GM23248 (cell line): ENCODE measurements around the gene ABCC12. TPM values are rescaled to one million over a fixed set of nuclear protein-coding genes. Genes with fewer than 3 reads are reported as not detected.

Source experiments
- DNase-seq: peaks from one replicate; pipeline ENCODE4 v3.0.0-alpha.2; 2015
- H2AFZ ChIP-seq: fragments of 200-600 bp; sonication (generic); 2 replicates; pipeline ENCODE4 v1.6.1; 2016; ENCODE audit warnings: antibody characterized with exemption
- H3F3A ChIP-seq: fragments of 200-600 bp; sonication (generic); 2 replicates; pipeline ENCODE4 v1.6.1; 2016; ENCODE audit warnings: mild to moderate bottlenecking, antibody characterized with exemption, mixed run types; ENCODE audit not compliant: insufficient read depth
- H3K27ac ChIP-seq: fragments of 200-600 bp; sonication (generic); 2 replicates; pipeline ENCODE4 v1.5.1; 2016; ENCODE audit warnings: mild to moderate bottlenecking
- H3K27me3 ChIP-seq: fragments of 200-600 bp; sonication (generic); replicated peaks from 2 replicates; pipeline ENCODE4 v1.6.1; 2016; ENCODE audit warnings: mild to moderate bottlenecking; ENCODE audit not compliant: insufficient read depth
- H3K36me3 ChIP-seq: fragments of 200-600 bp; sonication (generic); 2 replicates; pipeline ENCODE4 v1.6.1; 2016; ENCODE audit warnings: low read depth, mild to moderate bottlenecking
- H3K4me1 ChIP-seq: fragments of 200-600 bp; sonication (generic); 2 replicates; pipeline ENCODE4 v1.6.1; 2016; ENCODE audit warnings: mild to moderate bottlenecking; ENCODE audit not compliant: insufficient read depth
- H3K4me2 ChIP-seq: fragments of 200-600 bp; sonication (generic); one replicate; pipeline ENCODE4 v1.6.1; 2016; ENCODE audit warnings: mild to moderate bottlenecking; ENCODE audit not compliant: unreplicated experiment
- H3K4me3 ChIP-seq: fragments of 200-600 bp; sonication (generic); 2 replicates; pipeline ENCODE4 v1.5.1; 2016; ENCODE audit warnings: mild to moderate bottlenecking
- H3K79me2 ChIP-seq: fragments of 200-600 bp; sonication (generic); 2 replicates; pipeline ENCODE4 v1.6.1; 2016; ENCODE audit warnings: mild to moderate bottlenecking; ENCODE audit not compliant: insufficient read depth
- H3K9ac ChIP-seq: fragments of 200-600 bp; sonication (generic); 2 replicates; pipeline ENCODE4 v1.6.1; 2016; ENCODE audit warnings: mild to moderate bottlenecking
- H3K9me2 ChIP-seq: fragments of 200-600 bp; sonication (generic); 2 replicates; pipeline ENCODE4 v1.6.1; 2016; ENCODE audit warnings: mixed run types, mild to moderate bottlenecking, moderate library complexity; ENCODE audit not compliant: insufficient read depth
- H3K9me3 ChIP-seq: fragments of 200-600 bp; sonication (generic); one replicate; pipeline ENCODE4 v1.6.1; 2017; ENCODE audit warnings: low read depth
- H4K20me1 ChIP-seq: fragments of 200-600 bp; sonication (generic); 2 replicates; pipeline ENCODE4 v1.6.0; 2016; ENCODE audit not compliant: insufficient read depth
- EZH2 ChIP-seq: fragments of 200-600 bp; sonication (generic); IDR thresholded peaks from 2 replicates; pipeline ENCODE4 v1.6.1; 2018; ENCODE audit warnings: antibody characterized with exemption, mild to moderate bottlenecking; ENCODE audit not compliant: insufficient read depth, poor library complexity, severe bottlenecking
- EZH2phosphoT487 ChIP-seq: fragments of 200-600 bp; sonication (generic); IDR thresholded peaks from 2 replicates; pipeline ENCODE4 v1.6.1; 2018; ENCODE audit warnings: antibody characterized with exemption, moderate library complexity, mild to moderate bottlenecking, low read depth; ENCODE audit not compliant: insufficient read depth
- WGBS, 2 experiments: methylation state at CpG; one replicate each; pipeline ENCODE4 v1.1.6; 2015 to 2017; ENCODE audit warnings: low lambda C conversion rate in 2 of 2, low coverage in 1 of 2; ENCODE audit errors: missing lambda C conversion rate in 2 of 2; 5-methylcytosine and 5-hydroxymethylcytosine counted together
- in situ Hi-C: fragments of 300-500 bp; cut with MboI; formaldehyde crosslinking; loops from 2 replicates; pipeline ENCODE4 v1.15.0; 2020
- polyA plus RNA-seq: library from polyadenylated mRNA; unstranded; fragments of >200 nt; fragmentation: Nextera tagmentation; extraction: Ambion mirVana; gene quantifications from 2 replicates; pipeline ENCODE4 v1.2.1, GENCODE V29; 2016
- total RNA-seq: library from RNA; depleted of rRNA; stranded (reverse); fragments of >200 nt; shearing (Covaris generic); gene quantifications from 2 replicates; pipeline ENCODE4 v1.2.3, GENCODE V29; 2014

The ABCC12 gene
- total and polyA plus RNA-seq, 2 experiments from 2014 or later = not detected

GRCh38 chr16:48197294-48197693 lies 41.5 kb upstream of the ABCC12 start:
- TF ChIP-seq EZH2 (no peak), EZH2phosphoT487 (no peak)
- no peaks in the 10 kb centered on the region for H3K36me3 ChIP-seq
- no peak overlapping the region for H3K4me2 ChIP-seq
- H3K79me2 ChIP-seq = no peaks in the 10 kb centered on the region
- no peak for DNase-seq
- H3F3A ChIP-seq = no peaks in the 10 kb centered on the region
- H3K9me2 ChIP-seq = no peaks in the 10 kb centered on the region
- H4K20me1 ChIP-seq = no peaks in the 10 kb centered on the region
- no peak overlapping the region for H3K27ac ChIP-seq
- no peaks in the 10 kb centered on the region for H3K27me3 ChIP-seq
- H3K9me3 ChIP-seq = no peaks in the 10 kb centered on the region
- WGBS, 2 experiments = 42 to 44% methylated on average over 3 of the region's 3 CpGs
- in situ Hi-C loops = no loop called here
- no peak overlapping the region for H3K4me3 ChIP-seq
- H2AFZ ChIP-seq = no peak overlapping the region
- no peak overlapping the region for H3K9ac ChIP-seq
- no peaks in the 10 kb centered on the region for H3K4me1 ChIP-seq

GRCh38 chr16:48194828-48195556 lies 39.2 kb upstream of the ABCC12 start:
- no peak for TF ChIP-seq EZH2
- TF ChIP-seq EZH2phosphoT487 = no peak
- Histone ChIP-seq H4K20me1 (no peaks in the 10 kb centered on the region), H3K4me2 (no peak overlapping the region), H3K4me1 (no peaks in the 10 kb centered on the region), H3K27ac (no peak overlapping the region), H3K4me3 (no peak overlapping the region), H3K9ac (no peak overlapping the region), H3K79me2 (no peaks in the 10 kb centered on the region), H2AFZ (no peak overlapping the region), H3K9me2 (no peaks in the 10 kb centered on the region), H3K27me3 (no peaks in the 10 kb centered on the region), H3F3A (no peaks in the 10 kb centered on the region), H3K36me3 (no peaks in the 10 kb centered on the region), H3K9me3 (no peaks in the 10 kb centered on the region)
- in situ Hi-C loops = no loop called here
- 14 to 20% methylated on average over 5 of the region's 5 CpGs for WGBS, 2 experiments
- DNase-seq = no peak

GRCh38 chr16:48193846-48194245 lies 38.1 kb upstream of the ABCC12 start:
- H3K4me2 ChIP-seq = no peak overlapping the region
- H3K27ac ChIP-seq = no peak overlapping the region
- no peaks in the 10 kb centered on the region for H3F3A ChIP-seq
- H3K27me3 ChIP-seq = no peaks in the 10 kb centered on the region
- DNase-seq = no peak
- no peak for TF ChIP-seq EZH2
- no peak for TF ChIP-seq EZH2phosphoT487
- no peak overlapping the region for H3K4me3 ChIP-seq
- 40 to 42% methylated on average over 7 of the region's 7 CpGs for WGBS, 2 experiments
- H3K9ac ChIP-seq = no peak overlapping the region
- no peaks in the 10 kb centered on the region for H3K9me2 ChIP-seq
- no peaks in the 10 kb centered on the region for H3K36me3 ChIP-seq
- no peak overlapping the region for H2AFZ ChIP-seq
- no peaks in the 10 kb centered on the region for H3K79me2 ChIP-seq
- no peaks in the 10 kb centered on the region for H4K20me1 ChIP-seq
- H3K9me3 ChIP-seq = no peaks in the 10 kb centered on the region
- no peaks in the 10 kb centered on the region for H3K4me1 ChIP-seq
- in situ Hi-C loops = no loop called here

GRCh38 chr16:48188449-48189102 lies 32.8 kb upstream of the ABCC12 start:
- no peak overlapping the region for H3K27ac ChIP-seq
- H3K36me3 ChIP-seq = no peaks in the 10 kb centered on the region
- no peak overlapping the region for H3K4me3 ChIP-seq
- H3K9ac ChIP-seq = no peak overlapping the region
- no peak overlapping the region for H3K4me2 ChIP-seq
- H3K9me2 ChIP-seq = no peaks in the 10 kb centered on the region
- no peaks in the 10 kb centered on the region for H4K20me1 ChIP-seq
- no peaks in the 10 kb centered on the region; the same call in 1 of the 2 replicates for H3K27me3 ChIP-seq
- no peak for TF ChIP-seq EZH2
- 63 to 68% methylated on average over 6 of the region's 6 CpGs for WGBS, 2 experiments
- H3K9me3 ChIP-seq = no peaks in the 10 kb centered on the region
- in situ Hi-C loops = no loop called here
- H3K79me2 ChIP-seq = no peaks in the 10 kb centered on the region
- H3F3A ChIP-seq = no peaks in the 10 kb centered on the region
- H3K4me1 ChIP-seq = no peaks in the 10 kb centered on the region
- H2AFZ ChIP-seq = no peak overlapping the region
- DNase-seq = no peak
